C4-2B (cell line): Measurements from ENCODE around the gene BLOC1S1.

ENCODE experiments used
- H3K27ac ChIP-seq: fragments of 450-650 bp; 2 replicates; pipeline ENCODE4 v1.5.1; 2017
- ZFX ChIP-seq: fragments of 450-650 bp; IDR thresholded peaks from 2 replicates; pipeline ENCODE4 v1.6.1; 2017
- TF ChIP-seq, protein P1 (sequence below): fragments of 450-650 bp; conservative IDR thresholded peaks from 2 replicates; pipeline ENCODE4 v1.5.1; 2017; ENCODE audit warnings: mild to moderate bottlenecking

BLOC1S1 gene

DNA sequence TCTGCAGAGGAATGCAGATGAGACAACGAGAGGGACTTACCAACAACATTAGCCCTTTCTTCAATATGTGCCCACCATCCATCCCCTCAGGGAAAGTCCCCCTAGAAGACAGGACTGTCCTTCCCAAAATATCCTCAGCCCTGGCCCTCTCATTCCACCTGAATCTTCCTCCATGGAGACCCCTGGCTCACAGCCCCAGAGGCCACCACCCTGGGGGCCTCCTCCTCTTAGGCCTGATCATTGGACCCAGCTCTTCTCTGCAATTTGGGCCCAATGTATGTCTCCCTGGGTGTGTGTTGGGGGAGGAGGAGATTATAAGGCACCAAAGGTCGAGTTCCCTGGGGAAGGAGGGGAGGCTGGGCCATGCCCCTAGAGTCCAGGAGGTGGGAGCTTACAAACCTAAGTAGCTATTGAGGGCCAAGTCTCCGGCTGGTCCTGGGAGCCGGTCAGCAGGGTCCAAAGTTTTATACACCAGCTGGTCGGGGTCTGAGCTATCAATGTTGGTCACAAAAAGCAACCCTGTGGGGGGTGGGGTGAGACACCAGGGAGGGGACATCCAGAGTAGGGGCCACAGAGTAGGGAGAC lies 16.3 kb upstream of the BLOC1S1 start:
- TF ChIP-seq, protein P1, sequence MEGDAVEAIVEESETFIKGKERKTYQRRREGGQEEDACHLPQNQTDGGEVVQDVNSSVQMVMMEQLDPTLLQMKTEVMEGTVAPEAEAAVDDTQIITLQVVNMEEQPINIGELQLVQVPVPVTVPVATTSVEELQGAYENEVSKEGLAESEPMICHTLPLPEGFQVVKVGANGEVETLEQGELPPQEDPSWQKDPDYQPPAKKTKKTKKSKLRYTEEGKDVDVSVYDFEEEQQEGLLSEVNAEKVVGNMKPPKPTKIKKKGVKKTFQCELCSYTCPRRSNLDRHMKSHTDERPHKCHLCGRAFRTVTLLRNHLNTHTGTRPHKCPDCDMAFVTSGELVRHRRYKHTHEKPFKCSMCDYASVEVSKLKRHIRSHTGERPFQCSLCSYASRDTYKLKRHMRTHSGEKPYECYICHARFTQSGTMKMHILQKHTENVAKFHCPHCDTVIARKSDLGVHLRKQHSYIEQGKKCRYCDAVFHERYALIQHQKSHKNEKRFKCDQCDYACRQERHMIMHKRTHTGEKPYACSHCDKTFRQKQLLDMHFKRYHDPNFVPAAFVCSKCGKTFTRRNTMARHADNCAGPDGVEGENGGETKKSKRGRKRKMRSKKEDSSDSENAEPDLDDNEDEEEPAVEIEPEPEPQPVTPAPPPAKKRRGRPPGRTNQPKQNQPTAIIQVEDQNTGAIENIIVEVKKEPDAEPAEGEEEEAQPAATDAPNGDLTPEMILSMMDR: no peak
- no peak for TF ChIP-seq ZFX
- H3K27ac ChIP-seq: no peak overlapping the region

DNA sequence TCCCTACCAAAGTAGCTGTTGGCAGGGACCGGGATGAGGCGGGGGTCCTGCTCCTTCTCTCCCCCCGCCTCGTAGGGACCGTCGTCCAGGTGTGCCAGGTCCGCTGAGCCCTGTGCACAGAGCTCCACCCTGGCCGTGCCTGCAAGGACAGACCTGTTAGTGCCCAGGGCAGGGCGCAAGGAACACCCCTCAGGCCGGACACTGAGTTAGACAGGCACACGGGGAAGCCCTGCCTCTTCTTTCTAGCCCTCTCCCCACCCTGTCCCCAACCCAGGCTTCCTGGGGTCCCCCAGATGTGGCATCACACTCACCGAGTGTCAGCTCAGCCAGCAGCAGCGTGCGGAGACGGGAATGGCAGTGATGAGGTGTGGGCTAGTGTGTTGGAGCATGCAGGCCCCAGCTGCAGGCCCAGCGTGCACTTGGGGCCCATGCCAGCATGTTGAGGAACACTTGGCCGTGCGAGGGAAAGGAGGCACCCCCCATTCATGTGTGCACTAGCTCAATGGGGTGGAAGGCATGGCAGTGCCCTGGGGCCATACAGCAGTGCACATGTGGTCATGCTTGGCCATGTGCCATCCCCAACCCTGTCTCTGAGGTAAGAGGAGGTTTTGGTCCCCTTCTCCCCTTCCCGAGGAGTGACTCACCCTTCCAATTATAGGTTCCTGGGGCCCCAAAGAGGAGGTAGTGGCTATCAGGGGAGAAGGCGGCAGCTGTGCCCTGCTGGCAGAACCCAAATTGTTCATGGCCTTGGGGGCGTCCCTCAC lies 15.4 kb upstream of the BLOC1S1 start:
- no peak for TF ChIP-seq ZFX
- TF ChIP-seq, protein P1: no peak
- H3K27ac ChIP-seq: no peak overlapping the region

DNA sequence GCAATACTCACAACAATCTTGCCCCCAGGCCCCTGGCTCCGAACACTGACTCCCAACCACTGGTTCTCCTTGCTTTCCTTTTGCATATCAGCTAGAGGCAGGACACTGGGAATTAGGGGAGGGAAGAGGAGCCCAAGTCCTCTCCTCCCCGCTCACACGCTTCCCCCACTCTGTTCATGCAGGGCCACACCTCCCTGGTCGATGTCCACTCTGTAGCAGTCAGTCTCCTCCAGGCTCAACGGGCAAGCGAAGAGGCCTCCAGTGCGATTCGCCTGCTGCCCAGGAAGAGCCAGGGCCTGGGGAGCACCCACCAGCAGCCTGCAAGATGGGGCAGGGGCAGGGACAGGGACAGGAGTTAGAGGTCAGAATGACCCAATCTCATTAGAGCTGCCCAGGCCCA lies 13.0 kb upstream of the BLOC1S1 start:
- no peak overlapping the region for H3K27ac ChIP-seq
- TF ChIP-seq ZFX: no peak
- TF ChIP-seq, protein P1: no peak

DNA sequence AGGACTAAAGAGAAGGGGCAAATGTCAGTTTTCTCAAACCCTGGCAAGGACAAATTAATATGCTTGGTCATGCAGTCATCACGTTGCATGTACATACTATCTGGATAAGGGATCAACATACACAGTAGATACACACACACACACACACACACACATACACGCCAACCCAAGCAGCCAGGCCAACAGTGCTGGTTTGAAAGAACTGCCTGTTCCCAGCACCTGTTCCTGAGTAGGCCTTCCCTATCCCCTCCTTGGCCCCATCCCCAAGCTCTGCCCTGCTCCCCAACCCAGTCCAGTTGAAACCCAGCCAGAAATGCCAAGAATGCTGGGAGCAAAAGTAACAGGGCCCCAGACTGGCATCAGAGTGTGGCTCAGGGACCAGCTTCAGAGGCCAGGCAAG lies 12.6 kb upstream of the BLOC1S1 start:
- no peak overlapping the region for H3K27ac ChIP-seq
- no peak for TF ChIP-seq ZFX
- TF ChIP-seq, protein P1: no peak

DNA sequence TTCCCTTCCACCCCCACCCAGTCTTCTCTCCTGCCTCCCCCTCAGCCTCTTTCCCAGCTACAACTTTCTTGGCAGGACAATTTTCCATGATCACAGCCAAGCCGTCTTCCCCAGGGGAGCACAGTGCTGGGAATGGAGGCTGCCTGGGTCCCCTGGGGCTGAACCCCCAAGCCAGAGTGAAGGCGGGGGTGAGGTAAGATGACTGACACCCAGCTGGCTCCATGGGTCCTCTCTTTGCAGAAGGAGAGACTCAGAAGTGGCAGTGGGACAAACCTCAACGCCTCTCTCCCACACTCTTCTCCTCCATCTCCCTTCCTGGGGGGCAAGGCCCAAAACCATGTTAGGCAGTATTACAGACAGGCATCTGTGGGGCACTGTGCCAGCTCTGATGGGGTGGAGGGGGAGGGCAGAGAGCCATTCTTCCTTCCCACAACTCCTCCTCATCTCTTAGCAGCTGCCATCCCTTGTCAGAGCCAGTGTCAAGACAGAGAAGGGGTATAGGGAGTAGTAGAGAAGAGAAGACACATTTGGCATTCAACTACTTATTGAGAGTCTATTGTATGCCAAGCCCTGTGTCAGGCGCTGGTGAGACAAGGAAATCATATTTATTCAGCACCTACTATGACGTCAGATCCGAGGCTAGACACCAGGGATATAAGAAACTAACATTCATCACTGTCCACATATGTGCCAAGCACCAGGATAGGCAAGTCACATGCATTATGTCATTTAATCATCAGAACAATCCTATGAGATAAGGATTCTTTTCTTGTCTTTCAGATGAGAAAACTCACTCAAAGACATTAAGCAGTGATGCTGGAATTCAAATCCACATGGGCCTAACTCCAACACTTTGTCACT lies 11.7 kb upstream of the BLOC1S1 start:
- no peak for TF ChIP-seq ZFX
- TF ChIP-seq, protein P1: no peak
- no peak overlapping the region for H3K27ac ChIP-seq

DNA sequence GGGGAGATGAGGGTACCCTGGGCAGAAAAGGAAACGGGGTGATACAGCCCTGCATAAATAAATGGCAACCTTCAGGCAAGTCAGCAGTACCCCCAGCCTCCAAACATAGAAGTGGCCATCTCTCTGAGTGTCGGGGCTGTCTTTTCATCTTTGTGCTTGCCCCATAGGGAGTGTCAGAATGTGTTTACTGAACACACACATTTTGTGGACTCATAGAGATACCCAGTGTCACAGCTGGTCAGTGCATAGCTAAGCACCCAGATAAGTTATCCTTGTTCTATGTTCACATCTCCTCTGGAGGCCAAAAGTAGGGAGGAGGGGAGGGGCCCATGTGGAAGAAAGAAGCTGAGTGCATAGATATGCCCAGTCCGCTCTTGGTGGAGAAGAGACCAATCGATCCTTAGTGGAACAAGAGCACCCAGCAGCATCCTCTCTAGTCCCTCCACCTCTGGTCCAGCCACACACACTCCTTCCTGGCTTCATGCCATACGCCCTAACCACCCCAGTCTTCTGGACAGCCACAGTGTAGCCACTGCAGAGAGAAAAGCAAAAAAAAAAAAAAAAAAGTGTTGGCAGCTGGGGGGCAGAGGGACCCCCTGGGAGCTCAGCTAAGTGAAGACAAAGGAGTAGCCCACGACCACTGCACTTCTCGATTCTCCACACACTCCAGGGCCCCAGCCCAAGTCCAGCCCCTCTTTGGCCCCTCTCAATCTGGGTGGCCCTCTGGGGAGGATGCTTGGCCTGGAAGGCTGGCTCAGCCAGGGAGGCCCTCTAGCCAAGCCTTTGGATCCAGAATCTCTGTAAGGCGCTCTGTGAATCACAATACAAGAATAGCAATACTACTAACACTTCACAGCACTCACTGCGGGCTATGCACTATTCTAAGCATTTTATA lies 10.8 kb upstream of the BLOC1S1 start:
- no peak for TF ChIP-seq ZFX
- H3K27ac ChIP-seq: no peak overlapping the region

DNA sequence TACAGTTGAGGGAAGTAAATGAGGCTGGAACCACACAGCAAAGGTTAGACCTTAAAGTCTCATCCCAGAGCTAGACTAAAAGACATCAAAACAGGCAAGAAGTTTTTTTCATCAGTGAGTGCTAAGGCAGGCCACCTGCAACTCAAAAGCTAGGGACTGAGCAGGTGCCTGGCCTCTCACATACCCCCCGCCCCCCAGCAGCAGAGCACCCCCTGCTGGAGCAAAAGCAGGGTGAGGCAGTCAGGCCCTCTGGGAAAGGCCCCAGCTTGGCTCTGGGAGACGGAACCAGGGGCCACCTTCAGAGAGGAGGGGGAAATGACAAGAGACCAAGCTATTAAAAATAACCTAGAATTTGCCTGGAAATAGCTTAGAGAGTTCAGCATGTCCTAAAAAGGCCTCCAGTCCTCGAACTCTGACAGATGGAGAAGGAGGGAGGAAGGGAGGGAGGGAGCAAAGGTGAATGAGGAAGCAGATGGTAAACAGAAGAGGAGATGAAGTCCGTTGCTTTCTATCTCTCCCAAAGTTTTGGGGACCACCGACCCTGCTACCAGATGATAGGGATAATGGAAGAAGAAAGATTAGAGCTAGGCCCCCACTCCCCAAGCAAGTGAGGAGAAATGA lies 10.0 kb upstream of the BLOC1S1 start:
- no peak for TF ChIP-seq ZFX
- TF ChIP-seq, protein P1: no peak; the same call in 1 of the 2 replicates

More for the DNA sequence above, 10.0 kb upstream of the BLOC1S1 start:
- H3K27ac ChIP-seq: no peak overlapping the region
